Endodermal cell (in vitro differentiated cells): ENCODE measurements around the gene TSTD1. TPM values are rescaled to one million over a fixed set of nuclear protein-coding genes. Genes with fewer than 3 reads are reported as not detected.

Source experiments
- DNase-seq: peaks from one replicate; pipeline ENCODE4 v3.0.0-alpha.2; 2017
- H3K27ac ChIP-seq: 2 replicates; pipeline ENCODE4 v1.5.1; 2013; ENCODE audit warnings: mild to moderate bottlenecking, low read depth, low read length, moderate library complexity
- H3K27me3 ChIP-seq: 2 replicates; pipeline ENCODE4 v1.6.1; 2013; ENCODE audit warnings: mild to moderate bottlenecking, low read length, moderate library complexity; ENCODE audit not compliant: insufficient read depth, control insufficient read depth, poor library complexity, severe bottlenecking
- H3K36me3 ChIP-seq: 2 replicates; pipeline ENCODE4 v1.7.0; 2013; ENCODE audit warnings: mild to moderate bottlenecking, low read length, moderate library complexity; ENCODE audit not compliant: control insufficient read depth, insufficient read depth
- H3K4me1 ChIP-seq: one replicate; pipeline ENCODE4 v1.7.0; 2013; ENCODE audit warnings: low read length; ENCODE audit not compliant: control insufficient read depth, insufficient read depth
- H3K4me3 ChIP-seq: 2 replicates; pipeline ENCODE4 v1.5.1; 2013; ENCODE audit warnings: mild to moderate bottlenecking, low read length, moderate library complexity
- H3K9ac ChIP-seq: 2 replicates; pipeline ENCODE4 v1.6.1; 2013; ENCODE audit warnings: mild to moderate bottlenecking, low read length, moderate library complexity; ENCODE audit not compliant: poor library complexity, severe bottlenecking; ENCODE audit errors: extremely low read depth
- H3K9me3 ChIP-seq: 2 replicates; pipeline ENCODE4 v1.6.1; 2013; ENCODE audit warnings: mild to moderate bottlenecking, low read length, moderate library complexity; ENCODE audit not compliant: control insufficient read depth
- H3K27ac Mint-ChIP-seq: 2 replicates; pipeline ENCODE4 v1.8.0; 2020; ENCODE audit warnings: mixed read lengths
- H3K27me3 Mint-ChIP-seq: 2 replicates; pipeline ENCODE4 v1.8.0; 2021; ENCODE audit warnings: mild to moderate bottlenecking, mixed read lengths; ENCODE audit not compliant: insufficient read depth
- H3K36me3 Mint-ChIP-seq: 2 replicates; pipeline ENCODE4 v1.8.0; 2020; ENCODE audit warnings: low read depth, mixed read lengths
- H3K4me1 Mint-ChIP-seq: 2 replicates; pipeline ENCODE4 v1.8.0; 2020; ENCODE audit warnings: mixed read lengths
- H3K4me3 Mint-ChIP-seq: 2 replicates; pipeline ENCODE4 v1.8.0; 2020; ENCODE audit warnings: mild to moderate bottlenecking, moderate library complexity, mixed read lengths
- H3K9me3 Mint-ChIP-seq: 2 replicates; pipeline ENCODE4 v1.8.0; 2020; ENCODE audit warnings: mild to moderate bottlenecking, mixed read lengths
- WGBS, 2 experiments: methylation state at CpG; one replicate each; pipeline versions ENCODE4 v1.1.5 to v1.1.7; 2013; ENCODE audit warnings: missing lambda C conversion rate in 2 of 2, mixed read lengths in 1 of 2; ENCODE audit not compliant: insufficient coverage in 1 of 2, insufficient read length in 1 of 2; 5-methylcytosine and 5-hydroxymethylcytosine counted together
- total RNA-seq, 2 donors: library from RNA; stranded (reverse); fragmentation: NEBNext Ultra II Directional in 1 of 2; extraction: Animal tissue kit (Norgen Biotek cat#: 25700) in 1 of 2; gene quantifications; 2 replicates in 1 of 2; 3 replicates in 1 of 2; pipeline ENCODE4 v1.2.1, GENCODE V29; 2021
- TF ChIP-seq, protein P1 (sequence below): fragments of 200-600 bp; sonication (generic); conservative IDR thresholded peaks from 2 replicates; pipeline ENCODE4 v1.5.0; 2021; ENCODE audit warnings: antibody characterized with exemption, mild to moderate bottlenecking

The TSTD1 gene
- total RNA-seq, 2 donors from 2014 or later = 59.1 to 76.4 TPM

DNA sequence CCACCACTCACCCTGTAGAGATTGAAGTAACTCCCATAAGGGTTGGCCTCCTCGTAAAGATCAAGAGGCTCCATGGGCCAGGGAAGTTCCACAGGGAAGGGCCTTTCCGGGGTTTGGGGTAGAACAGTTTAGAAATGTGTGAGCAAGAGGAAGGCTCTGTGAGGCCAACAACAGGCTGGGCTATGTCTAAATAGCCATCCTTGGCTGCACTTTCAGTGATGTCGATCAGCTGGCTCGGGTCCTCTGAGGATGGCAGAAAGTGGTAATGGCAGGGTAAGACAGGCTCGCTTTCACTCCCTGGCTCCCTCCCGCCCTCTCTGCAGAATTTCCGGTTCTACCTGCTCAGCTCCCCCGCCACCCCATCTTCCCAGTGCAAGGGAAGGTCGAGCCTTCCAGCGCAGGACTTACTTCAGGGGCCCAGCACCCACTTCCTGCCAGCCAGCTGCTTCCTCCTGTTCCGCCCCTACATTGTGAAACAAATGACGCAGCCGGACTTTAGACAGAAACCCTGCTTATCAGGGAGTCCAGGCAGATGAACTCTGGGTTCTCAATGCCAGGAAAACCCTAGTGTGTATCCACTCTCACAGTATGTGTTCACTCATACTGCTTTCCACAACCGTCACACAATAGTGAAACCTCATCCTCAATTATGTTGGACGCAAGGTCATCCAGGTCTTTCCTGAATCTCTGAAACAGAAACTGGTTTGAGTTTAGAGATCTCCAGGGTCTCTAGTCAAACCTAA lies 25.1 kb downstream of the TSTD1 start:
- peaks cover 11% of the 10 kb centered on the region for H3K4me1 ChIP-seq
- Mint-ChIP-seq H3K9me3 (no peaks in the 10 kb centered on the region), H3K4me3 (no peak overlapping the region), H3K27ac (peak overlapping the region; percentile 88), H3K4me1 (peaks cover 40% of the 10 kb centered on the region), H3K36me3 (peaks cover 41% of the 10 kb centered on the region), H3K27me3 (no peaks in the 10 kb centered on the region)
- H3K36me3 ChIP-seq = peaks cover 38% of the 10 kb centered on the region
- no peak overlapping the region for H3K27ac ChIP-seq
- 88 to 92% methylated on average over 13 to 15 of the region's 15 CpGs for WGBS, 2 experiments
- TF ChIP-seq, protein P1, sequence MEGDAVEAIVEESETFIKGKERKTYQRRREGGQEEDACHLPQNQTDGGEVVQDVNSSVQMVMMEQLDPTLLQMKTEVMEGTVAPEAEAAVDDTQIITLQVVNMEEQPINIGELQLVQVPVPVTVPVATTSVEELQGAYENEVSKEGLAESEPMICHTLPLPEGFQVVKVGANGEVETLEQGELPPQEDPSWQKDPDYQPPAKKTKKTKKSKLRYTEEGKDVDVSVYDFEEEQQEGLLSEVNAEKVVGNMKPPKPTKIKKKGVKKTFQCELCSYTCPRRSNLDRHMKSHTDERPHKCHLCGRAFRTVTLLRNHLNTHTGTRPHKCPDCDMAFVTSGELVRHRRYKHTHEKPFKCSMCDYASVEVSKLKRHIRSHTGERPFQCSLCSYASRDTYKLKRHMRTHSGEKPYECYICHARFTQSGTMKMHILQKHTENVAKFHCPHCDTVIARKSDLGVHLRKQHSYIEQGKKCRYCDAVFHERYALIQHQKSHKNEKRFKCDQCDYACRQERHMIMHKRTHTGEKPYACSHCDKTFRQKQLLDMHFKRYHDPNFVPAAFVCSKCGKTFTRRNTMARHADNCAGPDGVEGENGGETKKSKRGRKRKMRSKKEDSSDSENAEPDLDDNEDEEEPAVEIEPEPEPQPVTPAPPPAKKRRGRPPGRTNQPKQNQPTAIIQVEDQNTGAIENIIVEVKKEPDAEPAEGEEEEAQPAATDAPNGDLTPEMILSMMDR = no peak
- no peaks in the 10 kb centered on the region for H3K27me3 ChIP-seq
- H3K9me3 ChIP-seq = no peaks in the 10 kb centered on the region
- H3K9ac ChIP-seq = no peak overlapping the region
- no peak overlapping the region for H3K4me3 ChIP-seq
- DNase-seq = peak; percentile 70

- H3K9me3 ChIP-seq = no peaks in the 10 kb centered on the region
- DNase-seq = no peak
- TF ChIP-seq, protein P1 = no peak
- Mint-ChIP-seq H3K9me3 (no peaks in the 10 kb centered on the region), H3K4me3 (no peak overlapping the region), H3K27ac (peak overlapping the region; percentile 88), H3K36me3 (peaks cover 41% of the 10 kb centered on the region), H3K27me3 (no peaks in the 10 kb centered on the region), H3K4me1 (peaks cover 35% of the 10 kb centered on the region)
- no peak overlapping the region for H3K27ac ChIP-seq
- H3K4me1 ChIP-seq = peaks cover 10% of the 10 kb centered on the region
- peaks cover 44% of the 10 kb centered on the region for H3K36me3 ChIP-seq
- no peak overlapping the region for H3K9ac ChIP-seq
- H3K4me3 ChIP-seq = no peak overlapping the region
- no peaks in the 10 kb centered on the region for H3K27me3 ChIP-seq
Observed at GRCh38 chr1:161013131-161013487, 25.7 kb downstream of the TSTD1 start.

- peaks cover 49% of the 10 kb centered on the region for H3K36me3 ChIP-seq
- 94% methylated on average over 2 of the region's 3 CpGs; no CpG with 5 or more reads in 1 of the 2 experiments for WGBS, 2 experiments
- no peaks in the 10 kb centered on the region for H3K27me3 ChIP-seq
- no peaks in the 10 kb centered on the region for H3K27me3 Mint-ChIP-seq
- no peaks in the 10 kb centered on the region for H3K9me3 ChIP-seq
- H3K4me1 ChIP-seq = peaks cover 4% of the 10 kb centered on the region
- no peak overlapping the region for H3K4me3 Mint-ChIP-seq
- H3K27ac Mint-ChIP-seq = no peak overlapping the region
- H3K27ac ChIP-seq = no peak overlapping the region
- no peak for DNase-seq
- H3K4me3 ChIP-seq = no peak overlapping the region
- TF ChIP-seq, protein P1 = no peak
- H3K9ac ChIP-seq = no peak overlapping the region
- H3K36me3 Mint-ChIP-seq = peaks cover 45% of the 10 kb centered on the region
- H3K9me3 Mint-ChIP-seq = no peaks in the 10 kb centered on the region
- H3K4me1 Mint-ChIP-seq = peaks cover 32% of the 10 kb centered on the region
Observed at GRCh38 chr1:161012420-161012819, 26.3 kb downstream of the TSTD1 start.
